Activated B cell treated with CpG ODN at 0.5 μM for 24 hours (primary cell): ENCODE measurements around the gene FXN. TPM values are rescaled to one million over a fixed set of nuclear protein-coding genes. Genes with fewer than 3 reads are reported as not detected.
"Not testable (repeated sequence)": the region's sequence is repeated elsewhere in the genome, so short reads cannot be mapped to it uniquely, and the experiment has no call there.

ENCODE experiments used
- ATAC-seq: fragments of 200-7000 bp; cut with Tn5 transposase; one replicate; pipeline ENCODE4 v1.10.0; 2021; ENCODE audit warnings: low read depth, mild to moderate bottlenecking, moderate library complexity
- CTCF ChIA-PET: fragments of 350-600 bp; sonication (Branson Sonifier 250); formaldehyde crosslinking; loops from one replicate; lab custom pipeline; 2021; ENCODE audit warnings: antibody characterized with exemption; lab: Charles Lee
- POLR2A ChIA-PET: fragments of 350-600 bp; sonication (Branson Sonifier 250); formaldehyde crosslinking; loops from one replicate; lab custom pipeline; 2021; ENCODE audit warnings: antibody characterized with exemption; lab: Charles Lee
- DNase-seq: peaks from one replicate; pipeline ENCODE4 v3.0.0; 2022
- H3K27ac Mint-ChIP-seq: one replicate; pipeline ENCODE4 v1.8.0; 2020; ENCODE audit warnings: mixed read lengths
- H3K27me3 Mint-ChIP-seq: one replicate; pipeline ENCODE4 v1.8.0; 2021; ENCODE audit warnings: mixed read lengths
- H3K36me3 Mint-ChIP-seq: one replicate; pipeline ENCODE4 v1.8.0; 2021; ENCODE audit warnings: low read depth, mixed read lengths
- H3K4me1 Mint-ChIP-seq: one replicate; pipeline ENCODE4 v1.8.0; 2021; ENCODE audit warnings: mixed read lengths
- H3K4me3 Mint-ChIP-seq: one replicate; pipeline ENCODE4 v1.8.0; 2020; ENCODE audit warnings: mild to moderate bottlenecking, mixed read lengths
- H3K9me3 Mint-ChIP-seq: one replicate; pipeline ENCODE4 v1.8.0; 2020; ENCODE audit warnings: mixed read lengths
- intact Hi-C: fragments of 100-400 bp; cut with micrococcal nuclease; formaldehyde crosslinking; loops from one replicate; pipeline ENCODE4 v1.15.1; 2024
- total RNA-seq: library from RNA; stranded (reverse); gene quantifications from 2 replicates; pipeline ENCODE4 v1.2.3, GENCODE V29; 2022
- TF ChIP-seq, protein P1 (sequence below): fragments of 200-600 bp; IDR thresholded peaks from one replicate; pipeline ENCODE4 v1.8.0; 2022; ENCODE audit warnings: antibody characterized with exemption, mild to moderate bottlenecking

FXN gene
- total RNA-seq, 1 donor from 2014 or later = 17.7 TPM

DNA sequence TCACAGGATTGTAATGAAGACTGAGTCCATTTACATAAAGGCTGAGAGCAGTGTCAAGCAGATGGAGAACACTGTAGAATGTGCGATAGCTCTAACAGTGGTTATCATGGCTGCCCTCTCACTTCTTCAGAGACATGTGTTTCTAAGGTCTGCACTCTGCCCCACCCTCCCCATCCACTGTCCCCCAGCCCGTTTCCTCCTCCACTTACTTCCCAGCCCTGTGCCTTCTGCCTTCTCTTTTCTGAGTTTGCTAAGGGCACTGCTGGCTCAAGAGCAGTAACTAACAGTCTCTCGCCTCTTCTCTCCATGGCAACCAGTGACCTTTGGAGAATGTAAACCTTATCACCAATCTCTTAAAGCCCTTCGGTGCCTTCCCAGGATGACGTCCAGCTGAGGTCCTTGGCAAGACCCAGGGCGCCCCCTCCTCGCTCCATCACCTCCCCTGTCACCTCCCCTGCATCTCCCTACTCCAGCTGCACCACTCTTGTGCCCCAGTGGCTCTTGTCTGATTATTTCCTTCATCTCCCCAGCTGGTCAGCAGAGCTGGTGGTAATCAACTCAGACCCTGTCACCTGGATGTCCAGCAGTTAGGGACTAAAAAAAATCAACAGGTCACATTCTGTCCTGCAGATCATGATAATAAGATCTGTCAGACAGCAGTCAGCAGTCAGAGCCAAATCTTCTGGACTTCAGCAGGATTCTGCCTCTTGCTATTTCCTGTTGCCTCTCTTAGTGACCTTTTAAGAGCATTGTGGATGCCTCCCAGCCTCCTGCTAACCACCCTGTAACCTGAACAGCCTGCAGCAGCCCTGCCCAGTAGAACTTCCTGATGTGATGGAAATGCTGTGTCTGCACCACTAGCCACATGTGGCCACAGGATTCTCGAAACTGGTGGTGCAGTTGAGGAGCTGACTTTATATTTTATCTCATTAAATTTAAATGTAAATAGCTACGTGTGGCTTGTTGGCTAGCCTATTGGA lies 9.0 kb downstream of the FXN start:
- TF ChIP-seq, protein P1, sequence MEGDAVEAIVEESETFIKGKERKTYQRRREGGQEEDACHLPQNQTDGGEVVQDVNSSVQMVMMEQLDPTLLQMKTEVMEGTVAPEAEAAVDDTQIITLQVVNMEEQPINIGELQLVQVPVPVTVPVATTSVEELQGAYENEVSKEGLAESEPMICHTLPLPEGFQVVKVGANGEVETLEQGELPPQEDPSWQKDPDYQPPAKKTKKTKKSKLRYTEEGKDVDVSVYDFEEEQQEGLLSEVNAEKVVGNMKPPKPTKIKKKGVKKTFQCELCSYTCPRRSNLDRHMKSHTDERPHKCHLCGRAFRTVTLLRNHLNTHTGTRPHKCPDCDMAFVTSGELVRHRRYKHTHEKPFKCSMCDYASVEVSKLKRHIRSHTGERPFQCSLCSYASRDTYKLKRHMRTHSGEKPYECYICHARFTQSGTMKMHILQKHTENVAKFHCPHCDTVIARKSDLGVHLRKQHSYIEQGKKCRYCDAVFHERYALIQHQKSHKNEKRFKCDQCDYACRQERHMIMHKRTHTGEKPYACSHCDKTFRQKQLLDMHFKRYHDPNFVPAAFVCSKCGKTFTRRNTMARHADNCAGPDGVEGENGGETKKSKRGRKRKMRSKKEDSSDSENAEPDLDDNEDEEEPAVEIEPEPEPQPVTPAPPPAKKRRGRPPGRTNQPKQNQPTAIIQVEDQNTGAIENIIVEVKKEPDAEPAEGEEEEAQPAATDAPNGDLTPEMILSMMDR = no peak
- intact Hi-C loops = no loop called here

DNA sequence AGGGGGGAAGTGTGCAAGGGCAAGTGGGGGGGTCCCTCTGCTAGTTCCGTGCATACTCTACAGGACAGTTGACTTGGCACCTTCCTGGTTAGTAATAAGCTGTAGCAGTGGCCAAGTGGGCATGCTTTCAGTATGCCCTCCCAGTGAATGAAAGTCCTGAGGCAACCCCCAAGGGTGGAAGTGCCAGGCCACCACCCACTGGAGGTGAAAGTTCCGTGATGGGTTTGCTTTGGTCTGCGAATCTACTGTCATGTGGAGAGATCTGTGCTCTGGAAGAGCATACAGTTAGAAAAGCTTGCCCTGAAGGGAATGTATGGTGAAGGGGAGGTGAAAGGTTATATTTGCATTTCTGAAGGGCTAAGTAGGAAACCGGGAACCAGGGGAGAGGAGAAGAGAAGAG lies 10.3 kb downstream of the FXN start:
- TF ChIP-seq, protein P1 = no peak
- Mint-ChIP-seq H3K36me3 (peaks cover 51% of the 10 kb centered on the region), H3K4me1 (no peaks in the 10 kb centered on the region), H3K9me3 (no peaks in the 10 kb centered on the region), H3K27me3 (no peaks in the 10 kb centered on the region), H3K27ac (no peak overlapping the region), H3K4me3 (no peak overlapping the region)
- intact Hi-C loops = no loop called here
- ATAC-seq = no peak
- DNase-seq = no peak
- ChIA-PET CTCF (interaction anchor here (1.3 to 1.8 kb wide), 2 partner anchors 146 to 147 kb away, joined by 5 to 6 read pairs; no protein-coding TSS in a partner anchor), POLR2A (no interaction called here)

More for the DNA sequence above, 9.0 kb downstream of the FXN start:
- Mint-ChIP-seq H3K4me1 (no peaks in the 10 kb centered on the region), H3K27me3 (no peaks in the 10 kb centered on the region), H3K4me3 (no peak overlapping the region), H3K27ac (no peak overlapping the region), H3K9me3 (no peaks in the 10 kb centered on the region), H3K36me3 (peaks cover 46% of the 10 kb centered on the region)
- ChIA-PET POLR2A (no interaction called here), CTCF (no interaction called here)
- ATAC-seq (no peak), DNase-seq (no peak)

DNA sequence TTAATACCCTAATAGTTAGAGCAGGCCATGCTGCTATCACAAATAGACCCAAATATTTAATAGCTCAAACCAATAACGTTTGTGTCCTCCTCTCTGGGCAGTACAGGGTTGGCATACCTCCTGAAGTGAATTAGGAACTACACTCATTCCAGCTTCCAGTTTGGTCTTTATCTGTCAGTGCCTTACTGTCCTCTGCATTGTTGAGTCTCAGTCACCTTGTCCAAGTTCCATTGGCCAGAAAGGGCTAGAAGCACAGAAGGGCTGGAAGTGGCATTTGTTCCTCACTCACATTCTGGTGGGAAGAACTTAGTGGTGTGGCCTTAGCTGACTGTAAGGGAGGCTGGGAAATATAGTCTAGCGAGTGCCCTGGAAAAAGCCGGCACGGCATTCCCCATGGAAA lies 11.2 kb downstream of the FXN start:
- CTCF ChIA-PET = interaction anchor here (1.3 to 1.8 kb wide), 2 partner anchors 145 to 147 kb away, joined by 5 to 6 read pairs; no protein-coding TSS in a partner anchor
- H3K4me1 Mint-ChIP-seq = no peaks in the 10 kb centered on the region
- POLR2A ChIA-PET = no interaction called here
- TF ChIP-seq, protein P1 = no peak
- intact Hi-C loops = no loop called here
- DNase-seq (no peak), ATAC-seq (no peak)
- H3K27ac Mint-ChIP-seq = no peak overlapping the region
- H3K4me3 Mint-ChIP-seq = no peak overlapping the region
- H3K9me3 Mint-ChIP-seq = no peaks in the 10 kb centered on the region
- peaks cover 51% of the 10 kb centered on the region for H3K36me3 Mint-ChIP-seq
- no peaks in the 10 kb centered on the region for H3K27me3 Mint-ChIP-seq

DNA sequence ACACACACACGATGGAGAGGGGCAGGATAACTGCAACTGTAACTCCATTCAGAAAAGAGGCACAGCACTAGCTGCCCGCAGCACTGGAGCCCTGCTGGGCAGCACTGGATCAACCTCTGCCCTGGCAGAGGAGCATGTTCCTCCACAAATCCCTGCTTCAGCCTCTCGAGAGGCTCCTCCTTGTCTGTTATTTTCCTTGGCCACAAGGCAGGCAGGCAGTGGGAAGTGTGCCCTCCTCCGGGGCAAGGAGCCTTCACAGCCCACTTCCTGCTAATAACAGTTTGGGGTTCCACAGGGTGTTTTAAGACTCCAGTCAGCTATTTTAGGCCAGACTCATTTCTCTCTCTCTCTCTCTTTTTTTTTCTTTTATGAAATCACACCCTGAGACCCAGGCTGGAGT lies 11.8 kb downstream of the FXN start:
- Mint-ChIP-seq H3K27ac (no peak overlapping the region), H3K27me3 (no peaks in the 10 kb centered on the region), H3K4me3 (no peak overlapping the region), H3K4me1 (no peaks in the 10 kb centered on the region), H3K9me3 (no peaks in the 10 kb centered on the region), H3K36me3 (peaks cover 51% of the 10 kb centered on the region)
- intact Hi-C loops = no loop called here
- TF ChIP-seq, protein P1 = no peak
- ATAC-seq = no peak
- POLR2A ChIA-PET = no interaction called here
- no peak for DNase-seq
- CTCF ChIA-PET = interaction anchor here (1.8 kb wide), 1 partner anchor 146 kb away, joined by 5 read pairs; no protein-coding TSS in a partner anchor

DNA sequence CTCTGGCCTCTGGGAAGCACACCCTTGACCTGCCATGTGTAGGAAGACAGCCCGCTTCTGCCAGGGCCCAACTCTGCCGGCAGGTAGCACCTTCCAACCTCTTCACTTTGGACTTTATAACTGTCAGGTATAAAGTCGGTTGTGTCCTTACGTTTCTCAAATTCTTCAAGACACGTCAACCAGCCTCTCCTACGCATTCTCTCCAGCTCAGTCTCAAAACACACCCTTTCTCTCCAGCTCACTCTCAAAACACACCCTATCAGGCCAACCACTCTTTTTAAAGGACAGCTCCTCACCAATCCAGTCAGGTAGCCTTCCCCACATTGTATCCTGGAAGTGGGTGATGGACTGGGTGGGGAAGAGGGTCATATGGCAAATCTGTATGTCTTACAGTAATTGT lies 13.5 kb downstream of the FXN start:
- H3K27me3 Mint-ChIP-seq = no peaks in the 10 kb centered on the region
- ChIA-PET CTCF (interaction anchor here (2.4 kb wide), 1 partner anchor 144 kb away, joined by 11 read pairs; no protein-coding TSS in a partner anchor), POLR2A (interaction anchor here (1.5 kb wide), 1 partner anchor 13 kb away, joined by 4 read pairs; the partner anchor contains the start of gene FXN)
- no peak for DNase-seq
- H3K9me3 Mint-ChIP-seq = no peaks in the 10 kb centered on the region
- no peak for ATAC-seq
- intact Hi-C loops = no loop called here
- H3K4me1 Mint-ChIP-seq = no peaks in the 10 kb centered on the region
- H3K27ac Mint-ChIP-seq = no peak overlapping the region
- H3K36me3 Mint-ChIP-seq = peaks cover 44% of the 10 kb centered on the region
- H3K4me3 Mint-ChIP-seq = no peak overlapping the region
- TF ChIP-seq, protein P1 = no peak

DNA sequence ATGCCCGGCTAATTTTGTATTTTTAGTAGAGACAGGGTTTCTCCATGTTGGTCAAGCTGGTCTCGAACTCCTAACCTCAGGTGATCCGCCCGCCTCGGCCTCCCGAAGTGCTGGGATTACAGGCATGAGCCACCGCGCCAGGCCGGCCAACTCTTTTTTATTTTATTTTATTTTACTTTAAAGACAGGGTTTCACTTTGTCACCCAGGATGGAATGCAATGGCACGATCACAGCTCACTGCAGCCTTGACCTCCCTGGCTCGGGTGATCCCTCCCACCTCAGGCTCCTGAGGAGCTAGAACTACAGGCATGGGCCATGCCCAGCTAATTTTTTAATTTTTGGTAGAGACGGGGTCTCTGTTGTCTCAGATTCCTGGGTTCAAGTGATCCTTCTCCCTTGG lies 15.4 kb downstream of the FXN start:
- intact Hi-C loops = loop anchor here (5.0 kb wide), 1 partner anchor 371 kb away; no protein-coding TSS in a partner anchor
- not testable (repeated sequence) for ATAC-seq, H3K9me3 Mint-ChIP-seq, H3K27me3 Mint-ChIP-seq, H3K27ac Mint-ChIP-seq, H3K4me3 Mint-ChIP-seq, DNase-seq, H3K4me1 Mint-ChIP-seq
- H3K36me3 Mint-ChIP-seq = peaks cover 42% of the 10 kb centered on the region
- ChIA-PET CTCF (interaction anchor here (2.4 to 5.4 kb wide), 2 partner anchors 141 to 142 kb away, joined by 11 to 60 read pairs; no protein-coding TSS in a partner anchor), POLR2A (interaction anchor here (0.6 kb wide), 1 partner anchor 63 kb away, joined by 5 read pairs; no protein-coding TSS in a partner anchor)
